Measurements from ENCODE around the gene FAM114A1.
"Not testable (repeated sequence)": the region's sequence is repeated elsewhere in the genome, so short reads cannot be mapped to it uniquely, and the experiment has no call there.

Gene FAM114A1

DNA sequence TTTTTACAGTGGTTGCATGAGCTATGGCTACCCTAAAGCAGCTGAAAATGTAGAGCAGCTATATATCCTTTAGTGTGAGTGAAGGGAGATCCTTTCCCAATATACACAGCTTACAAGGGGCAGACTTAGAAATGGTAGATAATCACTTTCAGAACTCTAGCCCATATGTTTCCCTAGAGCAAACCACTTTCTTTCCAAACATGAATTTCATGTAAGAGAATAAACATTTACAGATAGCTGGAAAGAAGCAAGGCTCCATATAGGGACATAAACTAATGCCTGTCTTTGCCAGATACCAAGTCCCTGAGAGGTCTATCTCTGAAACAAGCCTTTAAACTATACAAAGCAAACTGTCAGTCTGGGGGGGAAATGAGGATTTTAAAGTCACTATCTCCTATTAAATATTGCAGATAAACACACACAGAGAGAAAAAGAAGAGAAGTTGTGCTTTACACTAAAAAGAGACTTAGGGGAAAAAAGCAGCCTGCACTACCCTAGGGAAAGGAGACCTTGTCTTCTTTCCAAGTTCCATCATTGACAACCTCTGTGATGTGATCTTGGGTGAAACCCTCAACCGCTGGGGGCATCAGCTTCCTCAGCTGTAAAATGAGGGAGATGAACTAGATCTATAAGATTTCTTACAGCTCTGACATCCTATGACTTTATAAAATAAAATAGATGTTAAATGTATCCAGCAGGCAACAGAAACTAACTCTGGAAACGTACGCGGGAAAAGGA, 91.0 kb downstream of the FAM114A1 start:
- TF ChIP-seq, protein P1, sequence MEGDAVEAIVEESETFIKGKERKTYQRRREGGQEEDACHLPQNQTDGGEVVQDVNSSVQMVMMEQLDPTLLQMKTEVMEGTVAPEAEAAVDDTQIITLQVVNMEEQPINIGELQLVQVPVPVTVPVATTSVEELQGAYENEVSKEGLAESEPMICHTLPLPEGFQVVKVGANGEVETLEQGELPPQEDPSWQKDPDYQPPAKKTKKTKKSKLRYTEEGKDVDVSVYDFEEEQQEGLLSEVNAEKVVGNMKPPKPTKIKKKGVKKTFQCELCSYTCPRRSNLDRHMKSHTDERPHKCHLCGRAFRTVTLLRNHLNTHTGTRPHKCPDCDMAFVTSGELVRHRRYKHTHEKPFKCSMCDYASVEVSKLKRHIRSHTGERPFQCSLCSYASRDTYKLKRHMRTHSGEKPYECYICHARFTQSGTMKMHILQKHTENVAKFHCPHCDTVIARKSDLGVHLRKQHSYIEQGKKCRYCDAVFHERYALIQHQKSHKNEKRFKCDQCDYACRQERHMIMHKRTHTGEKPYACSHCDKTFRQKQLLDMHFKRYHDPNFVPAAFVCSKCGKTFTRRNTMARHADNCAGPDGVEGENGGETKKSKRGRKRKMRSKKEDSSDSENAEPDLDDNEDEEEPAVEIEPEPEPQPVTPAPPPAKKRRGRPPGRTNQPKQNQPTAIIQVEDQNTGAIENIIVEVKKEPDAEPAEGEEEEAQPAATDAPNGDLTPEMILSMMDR (IDR thresholded peaks at IDR 0.05; ENCODE audit: low read depth, low read length) = no peak
- no peak for DNase-seq
- Histone ChIP-seq H3K27ac (no peak overlapping the region), H3K36me3 (no peaks in the 10 kb centered on the region), H3K4me3 (ENCODE audit: low read depth, low read length) (no peak overlapping the region), H3K27me3 (ENCODE audit: insufficient read depth, low read depth, severe bottlenecking) (no peaks in the 10 kb centered on the region), H3K9me3 (ENCODE audit: severe bottlenecking) (peaks cover 3% of the 10 kb centered on the region)

GRCh38 chr4:38959248-38959647, 91.6 kb downstream of the FAM114A1 start:
- not testable (repeated sequence) for DNase-seq, H3K27ac ChIP-seq

GRCh38 chr4:38964942-38965775, 97.6 kb downstream of the FAM114A1 start:
- no peaks in the 10 kb centered on the region for H3K36me3 ChIP-seq
- no peak for DNase-seq
- no peak overlapping the region for H3K27ac ChIP-seq
- no peak overlapping the region for H3K4me3 ChIP-seq (ENCODE audit: low read depth, low read length)
- no peaks in the 10 kb centered on the region for H3K27me3 ChIP-seq (ENCODE audit: insufficient read depth, low read depth, severe bottlenecking)
- peaks cover 4% of the 10 kb centered on the region for H3K9me3 ChIP-seq (ENCODE audit: severe bottlenecking)
- TF ChIP-seq, protein P1 (IDR thresholded peaks at IDR 0.05; ENCODE audit: low read depth, low read length) = no peak

More at GRCh38 chr4:38959248-38959647, 91.6 kb downstream of the FAM114A1 start:
- not testable (repeated sequence) for H3K27me3 ChIP-seq (ENCODE audit: insufficient read depth, low read depth, severe bottlenecking); H3K9me3 ChIP-seq (ENCODE audit: severe bottlenecking); H3K36me3 ChIP-seq; H3K4me3 ChIP-seq (ENCODE audit: low read depth, low read length)

DNA sequence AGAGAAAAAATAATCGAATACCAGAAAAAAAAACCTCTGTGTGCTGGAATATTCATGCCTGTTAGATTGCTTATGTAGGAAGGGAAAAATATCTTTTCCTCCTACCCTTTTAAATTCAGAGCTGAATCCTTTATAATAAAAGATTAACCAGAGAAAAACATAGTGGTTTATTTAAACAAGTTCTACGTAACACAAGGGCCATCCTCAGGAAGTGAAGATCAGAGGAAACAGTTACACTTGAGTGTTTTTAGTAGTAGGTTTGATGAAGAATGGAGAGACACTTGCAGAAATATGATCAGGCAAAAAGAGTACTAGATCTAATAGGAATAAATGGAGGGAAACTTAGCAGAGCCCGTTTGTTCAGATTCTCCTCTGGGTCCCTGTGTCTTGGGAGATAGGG, 98.3 kb downstream of the FAM114A1 start:
- H3K4me3 ChIP-seq (ENCODE audit: low read depth, low read length) = no peak overlapping the region
- DNase-seq = no peak
- TF ChIP-seq, protein P1 (IDR thresholded peaks at IDR 0.05; ENCODE audit: low read depth, low read length) = no peak
- no peaks in the 10 kb centered on the region for H3K27me3 ChIP-seq (ENCODE audit: insufficient read depth, low read depth, severe bottlenecking)
- peaks cover 4% of the 10 kb centered on the region for H3K9me3 ChIP-seq (ENCODE audit: severe bottlenecking)
- H3K36me3 ChIP-seq = no peaks in the 10 kb centered on the region
- H3K27ac ChIP-seq = no peak overlapping the region

GRCh38 chr4:38967260-38968095, 99.9 kb downstream of the FAM114A1 start:
- no peak overlapping the region for H3K4me3 ChIP-seq (ENCODE audit: low read depth, low read length)
- no peaks in the 10 kb centered on the region for H3K27me3 ChIP-seq (ENCODE audit: insufficient read depth, low read depth, severe bottlenecking)
- peaks cover 4% of the 10 kb centered on the region for H3K9me3 ChIP-seq (ENCODE audit: severe bottlenecking)
- H3K27ac ChIP-seq = 0 out of 2 replicates have a peak overlapping the region, but pooled peaks have one; percentile 3
- no peak for DNase-seq
- TF ChIP-seq, protein P1 (IDR thresholded peaks at IDR 0.05; ENCODE audit: low read depth, low read length) = no peak
- no peaks in the 10 kb centered on the region for H3K36me3 ChIP-seq
